H9 (cell line): ENCODE data around the gene ARID1B. TPM values are rescaled to one million over a fixed set of nuclear protein-coding genes. Genes with fewer than 3 reads are reported as not detected.

Experiments used
- DNase-seq: peaks from one replicate; pipeline ENCODE4 v3.0.0-alpha.2; 2017
- H2AFZ ChIP-seq: one replicate; pipeline ENCODE4 v1.6.1; 2013; ENCODE audit warnings: mild to moderate bottlenecking, low read length, control low read depth, moderate library complexity
- H2AK5ac ChIP-seq: 2 replicates; pipeline ENCODE4 v1.6.1; 2013; ENCODE audit warnings: low read length, control low read depth, mixed read lengths; ENCODE audit not compliant: insufficient read length
- H2BK120ac ChIP-seq: one replicate; pipeline ENCODE4 v1.6.1; 2013; ENCODE audit warnings: low read depth, mild to moderate bottlenecking, low read length, control low read depth, inconsistent platforms; ENCODE audit not compliant: poor library complexity, severe bottlenecking
- H2BK12ac ChIP-seq: 2 replicates; pipeline ENCODE4 v1.6.1; 2013; ENCODE audit warnings: low read length, control low read depth, mixed read lengths, low read depth; ENCODE audit not compliant: insufficient read length
- H2BK15ac ChIP-seq: 2 replicates; pipeline ENCODE4 v1.6.1; 2013; ENCODE audit warnings: low read depth, low read length, control low read depth
- H2BK20ac ChIP-seq: one replicate; pipeline ENCODE4 v1.6.1; 2013; ENCODE audit warnings: low read depth, mild to moderate bottlenecking, low read length, control low read depth, inconsistent platforms; ENCODE audit not compliant: poor library complexity, severe bottlenecking
- H2BK5ac ChIP-seq: 2 replicates; pipeline ENCODE4 v1.6.1; 2013; ENCODE audit warnings: low read length, control low read depth, mixed read lengths; ENCODE audit not compliant: insufficient read length
- H3K14ac ChIP-seq: 2 replicates; pipeline ENCODE4 v1.6.1; 2013; ENCODE audit warnings: low read length, control low read depth; ENCODE audit not compliant: insufficient read depth
- H3K18ac ChIP-seq: 2 replicates; pipeline ENCODE4 v1.6.1; 2013; ENCODE audit warnings: low read depth, mild to moderate bottlenecking, mixed read lengths, low read length, control low read depth; ENCODE audit not compliant: insufficient read length
- H3K23ac ChIP-seq: 2 replicates; pipeline ENCODE4 v1.6.1; 2013; ENCODE audit warnings: low read length, control low read depth, mixed read lengths, low read depth; ENCODE audit not compliant: insufficient read length
- H3K23me2 ChIP-seq: 2 replicates; pipeline ENCODE4 v1.6.1; 2013; ENCODE audit warnings: low read depth, mild to moderate bottlenecking, mixed read lengths, low read length, control low read depth; ENCODE audit not compliant: insufficient read length, poor library complexity, severe bottlenecking
- H3K27ac ChIP-seq: 2 replicates; pipeline ENCODE4 v1.5.1; 2013; ENCODE audit warnings: low read length, control low read depth, mixed read lengths, low read depth; ENCODE audit not compliant: insufficient read length
- H3K27me3 ChIP-seq: 2 replicates; pipeline ENCODE4 v1.6.1; 2013; ENCODE audit warnings: low read length, control low read depth, inconsistent platforms; ENCODE audit not compliant: insufficient read depth
- H3K4ac ChIP-seq: 2 replicates; pipeline ENCODE4 v1.6.1; 2013; ENCODE audit warnings: low read depth, mild to moderate bottlenecking, control low read depth, inconsistent platforms, low read length, moderate library complexity
- H3K4me1 ChIP-seq: 2 replicates; pipeline ENCODE4 v1.6.1; 2013; ENCODE audit warnings: low read length, control low read depth, inconsistent platforms; ENCODE audit not compliant: insufficient read depth
- H3K4me2 ChIP-seq: 2 replicates; pipeline ENCODE4 v1.6.1; 2013; ENCODE audit warnings: low read length, control low read depth, mixed read lengths; ENCODE audit not compliant: insufficient read length, insufficient read depth
- H3K56ac ChIP-seq: 2 replicates; pipeline ENCODE4 v1.6.1; 2013; ENCODE audit warnings: low read depth, mild to moderate bottlenecking, mixed read lengths, low read length, control low read depth; ENCODE audit not compliant: insufficient read length
- H3K79me1 ChIP-seq: 2 replicates; pipeline ENCODE4 v1.6.1; 2013; ENCODE audit warnings: low read depth, mild to moderate bottlenecking, moderate library complexity, low read length, control low read depth, inconsistent platforms; ENCODE audit not compliant: insufficient read depth, poor library complexity, severe bottlenecking
- H3K79me2 ChIP-seq: 2 replicates; pipeline ENCODE4 v1.6.1; 2013; ENCODE audit warnings: low read length, control low read depth, inconsistent platforms; ENCODE audit not compliant: insufficient read depth
- H3K9ac ChIP-seq: 2 replicates; pipeline ENCODE4 v1.6.1; 2013; ENCODE audit warnings: low read length, control low read depth, mixed read lengths; ENCODE audit not compliant: insufficient read length; ENCODE audit errors: extremely low read depth
- H3K9me3 ChIP-seq: one replicate; pipeline ENCODE4 v1.6.1; 2013; ENCODE audit warnings: low read depth, low read length, inconsistent platforms; ENCODE audit not compliant: control insufficient read depth
- H3T11ph ChIP-seq: one replicate; pipeline ENCODE4 v1.6.1; 2013; ENCODE audit warnings: mild to moderate bottlenecking, low read length, control low read depth, inconsistent platforms
- H4K20me1 ChIP-seq: one replicate; pipeline ENCODE4 v1.6.1; 2013; ENCODE audit not compliant: control insufficient read depth, insufficient read length, insufficient read depth
- H4K5ac ChIP-seq: 2 replicates; pipeline ENCODE4 v1.6.1; 2013; ENCODE audit warnings: low read depth, mild to moderate bottlenecking, mixed read lengths, low read length, control low read depth; ENCODE audit not compliant: insufficient read length
- H4K8ac ChIP-seq: replicated peaks from 2 replicates; pipeline ENCODE4 v1.6.1; 2013; ENCODE audit warnings: low read length, control low read depth, mixed read lengths, low read depth; ENCODE audit not compliant: insufficient read length
- H4K91ac ChIP-seq: 2 replicates; pipeline ENCODE4 v1.6.1; 2013; ENCODE audit warnings: low read depth, mild to moderate bottlenecking, moderate library complexity, mixed read lengths, low read length, control low read depth; ENCODE audit not compliant: insufficient read length
- H3K27ac Mint-ChIP-seq, 3 experiments: 2 replicates in 2 of 3; 3 replicates in 1 of 3; pipeline ENCODE4 v1.8.0; 2020 to 2021; ENCODE audit warnings: mixed read lengths in 3 of 3, mild to moderate bottlenecking in 1 of 3, moderate library complexity in 1 of 3
- H3K27me3 Mint-ChIP-seq: 2 replicates; pipeline ENCODE4 v1.8.0; 2021; ENCODE audit warnings: low read depth, mild to moderate bottlenecking, moderate library complexity, mixed read lengths
- H3K36me3 Mint-ChIP-seq, 3 experiments: 2 replicates in 2 of 3; 3 replicates in 1 of 3; pipeline ENCODE4 v1.8.0; 2020 to 2021; ENCODE audit warnings: low read depth in 3 of 3, mixed read lengths in 3 of 3; ENCODE audit not compliant: insufficient read depth in 1 of 3
- H3K4me1 Mint-ChIP-seq, 2 experiments: 2 replicates each; pipeline ENCODE4 v1.8.0; 2020; ENCODE audit warnings: mixed read lengths in 2 of 2
- H3K4me3 Mint-ChIP-seq, 2 experiments: 2 replicates in 1 of 2; 3 replicates in 1 of 2; pipeline ENCODE4 v1.8.0; 2020 to 2021; ENCODE audit warnings: mild to moderate bottlenecking in 2 of 2, mixed read lengths in 2 of 2, moderate library complexity in 1 of 2
- H3K9me3 Mint-ChIP-seq, 2 experiments: 2 replicates in 1 of 2; 3 replicates in 1 of 2; pipeline ENCODE4 v1.8.0; 2020; ENCODE audit warnings: mild to moderate bottlenecking in 2 of 2, mixed read lengths in 2 of 2, moderate library complexity in 1 of 2
- WGBS: extraction: QIAGEN DNeasy Blood & Tissue Kit; methylation state at CpG from one replicate; pipeline ENCODE4 v1.1.7; 2013; ENCODE audit warnings: missing lambda C conversion rate, low lambda C conversion rate, mixed read lengths; ENCODE audit not compliant: insufficient read length; ENCODE audit errors: extremely low coverage; 5-methylcytosine and 5-hydroxymethylcytosine counted together
- total RNA-seq: library from RNA; stranded (reverse); gene quantifications from 2 replicates; pipeline ENCODE4 v1.2.1, GENCODE V29; 2021
- TF ChIP-seq, protein P1 (sequence below): fragments of 200-600 bp; sonication (generic); conservative IDR thresholded peaks from 3 replicates; pipeline ENCODE4 v1.8.0; 2021; ENCODE audit warnings: antibody characterized with exemption, mild to moderate bottlenecking

ARID1B gene
- total RNA-seq, 1 experiment from 2014 or later, result 88.2 TPM

- Histone ChIP-seq H3K23me2 (no peaks in the 10 kb centered on the region), H4K8ac (no peak overlapping the region), H3K23ac (no peak overlapping the region), H3K27ac (no peak overlapping the region), H3K79me2 (no peaks in the 10 kb centered on the region), H2BK15ac (no peak overlapping the region), H3K18ac (no peak overlapping the region), H3K4me2 (no peak overlapping the region), H2BK12ac (no peak overlapping the region), H2AK5ac (no peak overlapping the region), H2AFZ (no peak overlapping the region), H3T11ph (no peak overlapping the region), H3K9me3 (no peaks in the 10 kb centered on the region), H3K27me3 (no peaks in the 10 kb centered on the region), H3K4ac (no peak overlapping the region), H2BK20ac (no peak overlapping the region), H3K79me1 (no peaks in the 10 kb centered on the region), H2BK5ac (no peak overlapping the region), H4K91ac (no peak overlapping the region), H3K4me1 (0 out of 2 replicates have a peak, but pooled peaks cover 2% of the 10 kb centered on the region), H3K14ac (no peak overlapping the region), H4K5ac (no peak overlapping the region), H3K56ac (no peak overlapping the region), H2BK120ac (no peak overlapping the region), H4K20me1 (no peaks in the 10 kb centered on the region), H3K9ac (no peak overlapping the region)
- TF ChIP-seq, protein P1, sequence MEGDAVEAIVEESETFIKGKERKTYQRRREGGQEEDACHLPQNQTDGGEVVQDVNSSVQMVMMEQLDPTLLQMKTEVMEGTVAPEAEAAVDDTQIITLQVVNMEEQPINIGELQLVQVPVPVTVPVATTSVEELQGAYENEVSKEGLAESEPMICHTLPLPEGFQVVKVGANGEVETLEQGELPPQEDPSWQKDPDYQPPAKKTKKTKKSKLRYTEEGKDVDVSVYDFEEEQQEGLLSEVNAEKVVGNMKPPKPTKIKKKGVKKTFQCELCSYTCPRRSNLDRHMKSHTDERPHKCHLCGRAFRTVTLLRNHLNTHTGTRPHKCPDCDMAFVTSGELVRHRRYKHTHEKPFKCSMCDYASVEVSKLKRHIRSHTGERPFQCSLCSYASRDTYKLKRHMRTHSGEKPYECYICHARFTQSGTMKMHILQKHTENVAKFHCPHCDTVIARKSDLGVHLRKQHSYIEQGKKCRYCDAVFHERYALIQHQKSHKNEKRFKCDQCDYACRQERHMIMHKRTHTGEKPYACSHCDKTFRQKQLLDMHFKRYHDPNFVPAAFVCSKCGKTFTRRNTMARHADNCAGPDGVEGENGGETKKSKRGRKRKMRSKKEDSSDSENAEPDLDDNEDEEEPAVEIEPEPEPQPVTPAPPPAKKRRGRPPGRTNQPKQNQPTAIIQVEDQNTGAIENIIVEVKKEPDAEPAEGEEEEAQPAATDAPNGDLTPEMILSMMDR, result no peak
- WGBS, result no CpG with 5 or more reads among the region's 5 CpGs
- Mint-ChIP-seq H3K4me3 (no peak overlapping the region), H3K27me3 (no peaks in the 10 kb centered on the region), H3K9me3 (no peaks in the 10 kb centered on the region), H3K27ac (no peak overlapping the region), H3K36me3 (peaks cover 11 to 33% (median 25%) of the 10 kb centered on the region in 3 experiments), H3K4me1 (peaks cover 7 to 12% of the 10 kb centered on the region in 2 experiments)
- no peak for DNase-seq
Measured at GRCh38 chr6:157181649-157182048, 404.5 kb downstream of the ARID1B start.
